Neural cell (in vitro differentiated cells): ENCODE data around the gene USH1C.

ENCODE experiments used
- EZH2 ChIP-seq: fragments of 200-600, 300-800 bp; shearing (Covaris generic), sonication (generic); IDR thresholded peaks from 2 replicates; pipeline ENCODE4 v1.6.1; 2014; ENCODE audit warnings: antibody characterized with exemption, low read length, borderline replicate concordance, mild to moderate bottlenecking; ENCODE audit not compliant: insufficient read depth, poor library complexity, severe bottlenecking
- POLR2AphosphoS5 ChIP-seq: IDR thresholded peaks from 2 replicates; pipeline ENCODE4 v1.6.1; 2012
- RAD21 ChIP-seq: fragments of 450-650 bp; conservative IDR thresholded peaks from 2 replicates; pipeline ENCODE4 v1.6.1; 2014; ENCODE audit warnings: antibody characterized with exemption, mild to moderate bottlenecking, moderate library complexity
- TF ChIP-seq, protein P1 (sequence below): fragments of 450-650 bp; IDR thresholded peaks from 2 replicates; pipeline ENCODE4 v1.5.1; 2014; ENCODE audit warnings: antibody characterized with exemption, mild to moderate bottlenecking, moderate library complexity; ENCODE audit not compliant: poor library complexity, severe bottlenecking

DNA sequence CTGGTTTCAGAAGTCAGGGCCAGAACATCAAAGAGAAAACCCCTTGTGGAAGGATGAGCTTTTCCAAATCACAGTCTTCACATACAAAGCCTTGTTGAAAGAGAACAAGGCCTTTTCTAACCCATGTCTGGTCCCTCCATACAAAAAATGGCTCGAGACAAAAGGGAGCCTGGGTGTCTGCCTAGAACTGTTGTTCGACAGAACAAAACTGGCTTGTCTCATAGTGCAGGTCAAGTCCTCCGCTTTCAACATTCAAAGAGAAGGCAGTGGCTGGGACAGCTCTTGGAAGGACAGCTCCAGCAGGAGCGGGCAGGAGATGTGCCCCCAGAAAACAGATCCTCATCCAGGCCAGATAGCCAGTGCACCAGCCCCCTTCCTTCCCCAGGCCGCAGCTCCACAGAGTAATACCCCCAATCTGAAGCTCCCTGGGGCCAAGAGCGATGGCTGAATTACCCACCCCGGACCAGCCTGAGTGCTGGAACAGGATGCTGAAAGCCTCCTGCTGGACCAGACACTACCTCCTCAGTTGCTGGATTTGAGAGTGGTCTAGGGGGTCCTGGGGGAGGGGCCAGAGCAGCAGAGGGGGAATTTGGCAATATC lies 27.6 kb downstream of the USH1C start:
- no peak for TF ChIP-seq EZH2
- TF ChIP-seq POLR2AphosphoS5 = no peak
- TF ChIP-seq, protein P1, sequence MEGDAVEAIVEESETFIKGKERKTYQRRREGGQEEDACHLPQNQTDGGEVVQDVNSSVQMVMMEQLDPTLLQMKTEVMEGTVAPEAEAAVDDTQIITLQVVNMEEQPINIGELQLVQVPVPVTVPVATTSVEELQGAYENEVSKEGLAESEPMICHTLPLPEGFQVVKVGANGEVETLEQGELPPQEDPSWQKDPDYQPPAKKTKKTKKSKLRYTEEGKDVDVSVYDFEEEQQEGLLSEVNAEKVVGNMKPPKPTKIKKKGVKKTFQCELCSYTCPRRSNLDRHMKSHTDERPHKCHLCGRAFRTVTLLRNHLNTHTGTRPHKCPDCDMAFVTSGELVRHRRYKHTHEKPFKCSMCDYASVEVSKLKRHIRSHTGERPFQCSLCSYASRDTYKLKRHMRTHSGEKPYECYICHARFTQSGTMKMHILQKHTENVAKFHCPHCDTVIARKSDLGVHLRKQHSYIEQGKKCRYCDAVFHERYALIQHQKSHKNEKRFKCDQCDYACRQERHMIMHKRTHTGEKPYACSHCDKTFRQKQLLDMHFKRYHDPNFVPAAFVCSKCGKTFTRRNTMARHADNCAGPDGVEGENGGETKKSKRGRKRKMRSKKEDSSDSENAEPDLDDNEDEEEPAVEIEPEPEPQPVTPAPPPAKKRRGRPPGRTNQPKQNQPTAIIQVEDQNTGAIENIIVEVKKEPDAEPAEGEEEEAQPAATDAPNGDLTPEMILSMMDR = no peak
- no peak for TF ChIP-seq RAD21
